GM19455 (cell line): ENCODE data around the gene UGT1A10.
"Not testable (repeated sequence)": the region's sequence is repeated elsewhere in the genome, so short reads cannot be mapped to it uniquely, and the experiment has no call there.

Experiments
- ATAC-seq: cut with Tn5 transposase; IDR thresholded peaks from one replicate; pipeline ENCODE4 v1.9.1; 2021; ENCODE audit not compliant: unreplicated experiment

UGT1A10 gene

GRCh38 chr2:233636306-233636705, at the start of gene UGT1A10:
UGT1A10 (plus strand) TSS chr2:233636448; CDS start chr2:233636523, 75 bp downstream.
- not testable (repeated sequence) for ATAC-seq

- ATAC-seq: no peak
Observed at GRCh38 chr2:233588400-233588799, 47.8 kb upstream of the UGT1A10 start.

GRCh38 chr2:233592706-233593105, 43.5 kb upstream of the UGT1A10 start:
- not testable (repeated sequence) for ATAC-seq

GRCh38 chr2:233593201-233593600, 43.0 kb upstream of the UGT1A10 start:
- no peak for ATAC-seq

- ATAC-seq: no peak
Observed at GRCh38 chr2:233597522-233597921, 38.7 kb upstream of the UGT1A10 start.

GRCh38 chr2:233598952-233599351, 37.3 kb upstream of the UGT1A10 start:
- ATAC-seq: no peak

GRCh38 chr2:233600386-233600785, 35.9 kb upstream of the UGT1A10 start:
- no peak for ATAC-seq

- ATAC-seq: no peak
Observed at GRCh38 chr2:233602076-233602475, 34.2 kb upstream of the UGT1A10 start.

GRCh38 chr2:233603520-233603919, 32.7 kb upstream of the UGT1A10 start:
- ATAC-seq: no peak

- no peak for ATAC-seq
Observed at GRCh38 chr2:233604826-233605225, 31.4 kb upstream of the UGT1A10 start.

- ATAC-seq: no peak
Observed at GRCh38 chr2:233605680-233606079, 30.6 kb upstream of the UGT1A10 start.

GRCh38 chr2:233611284-233611683, 25.0 kb upstream of the UGT1A10 start:
- no peak for ATAC-seq

- not testable (repeated sequence) for ATAC-seq
Observed at GRCh38 chr2:233617476-233617875, 18.8 kb upstream of the UGT1A10 start, which contains the start of gene UGT1A8. UGT1A8 (plus strand) TSS chr2:233617633; CDS start chr2:233617708, 75 bp downstream.

GRCh38 chr2:233620204-233620603, 16.0 kb upstream of the UGT1A10 start:
- ATAC-seq: no peak

GRCh38 chr2:233621863-233622262, 14.4 kb upstream of the UGT1A10 start:
- not testable (repeated sequence) for ATAC-seq

GRCh38 chr2:233627331-233628025, 8.8 kb upstream of the UGT1A10 start:
- no peak for ATAC-seq

- ATAC-seq: no peak
Observed at GRCh38 chr2:233638836-233639235, 2.6 kb downstream of the UGT1A10 start.

GRCh38 chr2:233639860-233640259, 3.6 kb downstream of the UGT1A10 start:
- no peak for ATAC-seq

- no peak for ATAC-seq
Observed at GRCh38 chr2:233643128-233643527, 6.9 kb downstream of the UGT1A10 start.

GRCh38 chr2:233646033-233646432, 9.8 kb downstream of the UGT1A10 start:
- ATAC-seq: not testable (repeated sequence)

GRCh38 chr2:233650981-233651380, 14.7 kb downstream of the UGT1A10 start:
- ATAC-seq: no peak

GRCh38 chr2:233651430-233651829, 15.2 kb downstream of the UGT1A10 start:
- no peak for ATAC-seq

- ATAC-seq: no peak
Observed at GRCh38 chr2:233654501-233654900, 18.3 kb downstream of the UGT1A10 start.
